Adrenal gland (tissue), 12 donors: ENCODE data around the gene GPR155. TPM values are rescaled to one million over a fixed set of nuclear protein-coding genes. Genes with fewer than 3 reads are reported as not detected.

Experiments
- DNase-seq, 7 donors: peaks; one replicate each; pipeline ENCODE4 v3.0.0-alpha.2; 2019 to 2020
- H3K27ac ChIP-seq, 5 donors: fragments of 200-600 bp; sonication (generic) in 4 of 5; 1 replicate in 3 of 5; 2 replicates in 2 of 5; pipeline versions ENCODE4 v1.5.1 to v1.8.0; 2016 to 2020; ENCODE audit warnings: mild to moderate bottlenecking in 1 of 5
- H3K27me3 ChIP-seq: fragments of 200-600 bp; 2 replicates; pipeline ENCODE4 v1.8.0; 2021
- H3K36me3 ChIP-seq, 2 donors: fragments of 200-600 bp; replicated peaks in 1 of 2; 1 replicate in 1 of 2; 2 replicates in 1 of 2; pipeline versions ENCODE4 v1.5.1 to v1.8.0; 2018 to 2022
- H3K4me1 ChIP-seq, 2 donors: fragments of 200-600 bp; replicated peaks in 1 of 2; 1 replicate in 1 of 2; 2 replicates in 1 of 2; pipeline versions ENCODE4 v1.5.1 to v1.8.0; 2018 to 2021
- H3K4me3 ChIP-seq, 4 donors: fragments of 200-600 bp; sonication (generic) in 3 of 4; one replicate each; pipeline ENCODE4 v1.5.1; 2016 to 2018
- H3K9me3 ChIP-seq, 3 donors: fragments of 200-600 bp; sonication (generic) in 1 of 3; replicated peaks in 1 of 3; 1 replicate in 2 of 3; 2 replicates in 1 of 3; pipeline versions ENCODE4 v1.5.1 to v1.8.0; 2016 to 2021
- POLR2A ChIP-seq, 2 donors: fragments of 450-650 bp; IDR thresholded peaks; one replicate each; pipeline ENCODE4 v1.6.1; 2017; ENCODE audit warnings: antibody characterized with exemption in 2 of 2, mild to moderate bottlenecking in 2 of 2, moderate library complexity in 1 of 2
- WGBS, 4 donors: extraction: QIAGEN DNeasy Blood & Tissue Kit in 2 of 4; methylation state at CpG; one replicate each; pipeline versions ENCODE4 v1.1.5 to v1.1.7; 2013 to 2017; 5-methylcytosine and 5-hydroxymethylcytosine counted together
- intact Hi-C, 2 donors: fragments of 100-400 bp; cut with DNase I; formaldehyde crosslinking; loops; one replicate each; pipeline versions ENCODE4 v1.14.1 to v1.15.0; 2022 to 2023
- polyA plus RNA-seq, 3 donors: library from polyadenylated mRNA; stranded (reverse); fragments of 200-250 nt in 2 of 3; fragments of 350-450 nt in 1 of 3; fragmentation: Illumina TruSeq in 1 of 3; extraction: RNeasy Lipid Tissue Mini Kit (QIAGEN cat#74804) in 1 of 3; gene quantifications; one replicate each; pipeline ENCODE4 v1.2.3, GENCODE V29; 2013 to 2014
- total RNA-seq, 9 donors: library from RNA; depleted of rRNA in 4 of 9; stranded (reverse); fragments of >200 nt in 4 of 9; fragments of 120-200 nt in 1 of 9; fragmentation: NEBNext Ultra II Directional in 1 of 9; extraction: Animal tissue kit (Norgen Biotek cat#: 25700) in 1 of 9; gene quantifications; one replicate each; pipeline versions ENCODE4 v1.1.0 to v1.2.4, GENCODE V29; 2013 to 2023
- TF ChIP-seq, protein P1 (sequence below), 6 experiments: fragments of 450-650 bp in 4 of 6; fragments of 200-600 bp in 2 of 6; sonication (generic) in 1 of 6; IDR thresholded peaks; 1 replicate in 5 of 6; 2 replicates in 1 of 6; pipeline versions ENCODE4 v1.5.1 to v1.8.0; 2016 to 2021; ENCODE audit warnings: antibody characterized with exemption in 6 of 6, mild to moderate bottlenecking in 2 of 6, moderate library complexity in 1 of 6
- donor health status: healthy with polysubstance abuse.
- donor health status: Bipolar disorder and iron deficiency.
- donor health status: DM: yes; HTN: yes; CAD: no.
- donor health status: DM: no; HTN: no; CAD: no.
- donor health status: DM: no; HTN: no; CAD: no.
- donor health status: DM: yes; HTN: yes; CAD: no.

Gene GPR155
- total and polyA plus RNA-seq, 12 donors: 1.8 to 17.6 (median 10.0) TPM

DNA sequence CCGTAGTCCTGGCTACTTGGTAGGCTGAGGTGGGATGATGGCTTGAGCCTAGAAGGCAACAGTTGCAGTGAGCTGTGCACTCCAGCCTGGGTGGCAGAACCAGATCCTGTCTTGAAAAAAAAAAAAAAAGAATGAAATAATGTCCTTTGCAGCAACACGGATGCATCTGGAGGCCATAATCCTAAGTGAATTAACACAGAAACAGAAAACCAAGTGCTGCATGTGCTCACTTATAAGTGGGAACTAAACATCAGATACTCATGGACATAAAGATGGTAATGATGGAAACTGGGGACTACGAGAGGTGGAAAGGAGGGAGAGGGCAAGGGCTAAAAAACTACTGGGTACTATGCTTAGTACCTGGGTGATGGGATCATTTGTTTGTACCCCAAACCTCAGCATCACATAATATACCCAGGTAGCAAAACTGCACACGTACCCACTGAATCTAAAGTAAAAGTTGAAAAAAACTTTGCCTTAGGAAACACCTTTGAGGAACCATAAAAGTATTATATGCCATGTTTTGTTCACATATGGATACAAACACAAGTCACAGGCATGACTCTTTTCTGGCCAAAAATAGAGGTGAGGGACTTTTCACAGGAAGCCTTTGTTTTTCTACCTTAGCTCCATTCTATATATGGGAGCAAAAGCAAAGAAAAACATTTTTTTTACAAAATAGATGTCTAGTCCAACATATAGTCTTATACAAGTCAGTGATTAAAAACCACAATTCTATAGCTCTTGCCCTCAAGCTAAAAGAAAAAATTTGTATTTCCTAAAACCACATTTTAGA is 36.6 kb downstream of the GPR155 start:
- no peaks in the 10 kb centered on the region for H3K27me3 ChIP-seq
- 78 to 89% (median 87%) methylated on average over 4 of the region's 4 CpGs for WGBS, 4 donors
- peaks cover 0 to 4% of the 10 kb centered on the region in 2 donors for H3K4me1 ChIP-seq
- H3K36me3 ChIP-seq: no peaks in the 10 kb centered on the region
- H3K9me3 ChIP-seq: no peaks in the 10 kb centered on the region
- H3K27ac ChIP-seq: no peak overlapping the region
- intact Hi-C loops: no loop called here
- H3K4me3 ChIP-seq: no peak overlapping the region
- no peak for DNase-seq
- TF ChIP-seq, protein P1, sequence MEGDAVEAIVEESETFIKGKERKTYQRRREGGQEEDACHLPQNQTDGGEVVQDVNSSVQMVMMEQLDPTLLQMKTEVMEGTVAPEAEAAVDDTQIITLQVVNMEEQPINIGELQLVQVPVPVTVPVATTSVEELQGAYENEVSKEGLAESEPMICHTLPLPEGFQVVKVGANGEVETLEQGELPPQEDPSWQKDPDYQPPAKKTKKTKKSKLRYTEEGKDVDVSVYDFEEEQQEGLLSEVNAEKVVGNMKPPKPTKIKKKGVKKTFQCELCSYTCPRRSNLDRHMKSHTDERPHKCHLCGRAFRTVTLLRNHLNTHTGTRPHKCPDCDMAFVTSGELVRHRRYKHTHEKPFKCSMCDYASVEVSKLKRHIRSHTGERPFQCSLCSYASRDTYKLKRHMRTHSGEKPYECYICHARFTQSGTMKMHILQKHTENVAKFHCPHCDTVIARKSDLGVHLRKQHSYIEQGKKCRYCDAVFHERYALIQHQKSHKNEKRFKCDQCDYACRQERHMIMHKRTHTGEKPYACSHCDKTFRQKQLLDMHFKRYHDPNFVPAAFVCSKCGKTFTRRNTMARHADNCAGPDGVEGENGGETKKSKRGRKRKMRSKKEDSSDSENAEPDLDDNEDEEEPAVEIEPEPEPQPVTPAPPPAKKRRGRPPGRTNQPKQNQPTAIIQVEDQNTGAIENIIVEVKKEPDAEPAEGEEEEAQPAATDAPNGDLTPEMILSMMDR (IDR thresholded peaks at IDR 0.05): no peak
- TF ChIP-seq POLR2A (IDR thresholded peaks at IDR 0.05): no peak

DNA sequence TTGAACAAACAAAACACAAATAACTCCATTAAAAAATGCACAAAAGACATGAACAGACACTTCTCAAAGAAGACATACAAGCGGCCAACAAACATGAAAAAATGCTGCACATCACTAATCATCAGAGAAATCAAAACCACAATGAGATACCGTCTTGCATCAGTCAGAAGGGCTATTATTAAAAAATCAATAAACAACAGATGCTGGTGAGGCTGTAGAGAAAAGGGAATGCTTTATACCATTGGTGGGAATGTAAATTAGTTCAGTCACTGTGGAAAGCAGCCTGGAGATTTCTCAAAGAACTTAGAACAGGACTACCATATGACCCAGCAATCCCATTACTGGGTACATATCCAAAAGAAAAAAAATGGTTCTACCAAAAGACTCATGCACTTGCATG is 37.8 kb downstream of the GPR155 start:
- WGBS, 4 donors: 91 to 96% (median 95%) methylated on average over 2 of the region's 2 CpGs
- intact Hi-C loops: no loop called here
- Histone ChIP-seq H3K4me3 (no peak overlapping the region), H3K4me1 (peaks cover 0 to 6% of the 10 kb centered on the region in 2 donors), H3K27ac (no peak overlapping the region), H3K9me3 (no peaks in the 10 kb centered on the region), H3K27me3 (no peaks in the 10 kb centered on the region), H3K36me3 (no peaks in the 10 kb centered on the region)
- TF ChIP-seq, protein P1 (IDR thresholded peaks at IDR 0.05): no peak
- no peak for TF ChIP-seq POLR2A (IDR thresholded peaks at IDR 0.05)
- DNase-seq: no peak

DNA sequence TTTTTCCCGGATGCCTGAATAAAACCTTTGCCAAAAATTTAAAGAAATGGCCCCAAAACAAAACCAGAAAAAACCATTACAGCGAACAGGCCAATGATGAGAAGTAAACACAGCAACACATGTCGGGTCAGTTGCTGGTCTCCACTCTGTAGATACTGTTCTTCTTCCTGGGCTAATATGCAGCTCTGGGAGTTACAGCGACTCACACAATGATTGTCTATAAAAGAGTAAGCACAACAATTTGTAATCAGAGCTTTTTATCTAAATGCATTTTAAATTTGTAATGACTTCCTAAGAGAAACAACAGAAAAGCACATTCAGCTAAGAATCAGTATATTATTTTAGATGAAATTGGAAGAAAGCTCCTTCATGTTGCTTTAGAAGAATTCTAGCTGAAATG is 40.3 kb downstream of the GPR155 start:
- H3K4me1 ChIP-seq: peaks cover 0 to 15% of the 10 kb centered on the region in 2 donors
- TF ChIP-seq, protein P1 (IDR thresholded peaks at IDR 0.05): no peak
- TF ChIP-seq POLR2A (IDR thresholded peaks at IDR 0.05): no peak
- intact Hi-C loops: no loop called here
- WGBS, 4 donors: 86 to 97% (median 90%) methylated on average over 4 of the region's 4 CpGs
- H3K27me3 ChIP-seq: no peaks in the 10 kb centered on the region
- no peak overlapping the region for H3K4me3 ChIP-seq
- H3K36me3 ChIP-seq: no peaks in the 10 kb centered on the region
- H3K27ac ChIP-seq: no peak overlapping the region
- H3K9me3 ChIP-seq: no peaks in the 10 kb centered on the region
- no peak for DNase-seq

DNA sequence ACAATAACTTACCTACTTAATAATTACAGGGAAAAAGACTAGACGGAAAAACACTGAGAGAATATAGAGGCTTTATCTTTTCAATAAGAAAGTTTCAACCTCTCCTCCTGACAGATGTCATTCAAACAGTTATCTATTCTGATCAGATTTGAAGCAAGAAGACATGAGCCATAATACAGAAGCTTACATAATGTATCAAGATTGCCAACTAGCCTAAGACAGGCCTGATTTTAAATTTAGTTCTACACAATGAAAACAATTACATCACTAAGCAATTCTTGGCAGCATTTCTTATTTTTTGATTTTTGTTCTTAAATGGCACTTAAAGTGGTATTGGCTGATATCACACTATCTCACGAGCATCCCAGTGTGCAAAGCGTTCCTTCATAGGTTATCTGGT is 41.6 kb downstream of the GPR155 start:
- no peak overlapping the region for H3K27ac ChIP-seq
- intact Hi-C loops: no loop called here
- 88 to 92% (median 90%) methylated on average over 3 of the region's 3 CpGs for WGBS, 4 donors
- peaks cover 0 to 15% of the 10 kb centered on the region in 2 donors for H3K4me1 ChIP-seq
- H3K9me3 ChIP-seq: no peaks in the 10 kb centered on the region
- TF ChIP-seq POLR2A (IDR thresholded peaks at IDR 0.05): no peak
- TF ChIP-seq, protein P1 (IDR thresholded peaks at IDR 0.05): no peak
- H3K27me3 ChIP-seq: no peaks in the 10 kb centered on the region
- no peak overlapping the region for H3K4me3 ChIP-seq
- no peaks in the 10 kb centered on the region for H3K36me3 ChIP-seq
- DNase-seq: no peak
